GM15510 (cell line): ENCODE measurements around the gene PLCB4.

ENCODE experiments used
- POLR2A ChIP-seq: IDR thresholded peaks from 3 replicates; pipeline ENCODE4 v1.6.1; 2011; ENCODE audit warnings: borderline replicate concordance; ENCODE audit not compliant: insufficient read length; ENCODE audit errors: extremely low read depth

PLCB4 gene

DNA sequence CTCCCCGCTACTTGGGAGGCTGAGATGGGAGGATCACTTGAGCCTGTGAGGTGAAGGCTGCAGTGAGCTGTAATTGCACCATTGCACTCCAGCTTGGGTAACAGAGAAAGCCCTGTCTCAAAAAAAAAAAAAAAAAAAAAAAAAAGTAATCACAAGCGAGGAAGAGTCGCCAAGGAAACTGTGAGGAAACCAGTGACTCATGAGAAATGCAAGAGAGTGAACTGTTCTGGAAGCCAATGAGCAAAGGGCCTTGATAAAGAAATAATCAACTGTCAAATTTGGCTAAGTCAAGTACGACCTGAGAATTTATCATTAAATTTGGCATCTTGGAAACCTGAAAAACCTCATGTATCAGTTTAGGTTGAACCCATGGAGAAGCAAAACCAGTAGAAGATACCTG is 429.4 kb downstream of the PLCB4 start:
- TF ChIP-seq POLR2A, result no peak

DNA sequence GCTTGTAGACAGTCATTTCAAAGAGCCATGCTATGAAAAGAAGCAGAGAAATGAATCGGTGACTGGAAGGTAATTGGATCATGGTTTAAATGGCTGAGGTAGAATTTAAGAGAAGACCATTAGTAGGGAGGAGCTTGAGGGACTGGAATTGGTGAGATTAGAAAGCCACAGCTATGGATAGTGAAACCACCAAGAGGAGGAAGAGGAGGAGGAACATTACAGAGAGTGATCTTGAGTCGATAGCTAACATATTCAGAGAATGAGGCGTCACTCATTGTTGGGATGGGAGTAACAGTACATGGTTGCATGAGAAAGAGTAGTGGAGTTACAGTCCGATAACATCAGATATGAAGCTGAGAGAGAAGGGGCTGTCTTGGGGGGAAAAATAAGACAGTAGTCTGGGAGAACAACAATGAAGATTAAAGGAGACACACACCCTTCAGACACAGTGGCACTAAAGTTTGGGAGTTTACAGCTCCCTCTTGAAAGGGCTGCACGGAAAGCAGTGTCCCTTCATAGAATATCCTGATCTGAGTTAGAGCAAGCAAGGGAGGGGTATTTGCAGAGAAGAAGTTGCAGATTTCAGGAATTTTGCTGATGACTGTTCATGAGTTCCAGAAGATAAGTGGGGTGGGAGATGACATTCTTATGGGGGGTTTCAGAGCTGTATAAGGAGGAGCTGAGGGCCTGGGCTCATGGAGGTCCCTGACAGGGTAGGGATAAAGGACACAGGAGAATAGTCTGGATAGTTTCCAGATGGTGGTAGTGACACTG is 430.4 kb downstream of the PLCB4 start:
- TF ChIP-seq POLR2A, result no peak

DNA sequence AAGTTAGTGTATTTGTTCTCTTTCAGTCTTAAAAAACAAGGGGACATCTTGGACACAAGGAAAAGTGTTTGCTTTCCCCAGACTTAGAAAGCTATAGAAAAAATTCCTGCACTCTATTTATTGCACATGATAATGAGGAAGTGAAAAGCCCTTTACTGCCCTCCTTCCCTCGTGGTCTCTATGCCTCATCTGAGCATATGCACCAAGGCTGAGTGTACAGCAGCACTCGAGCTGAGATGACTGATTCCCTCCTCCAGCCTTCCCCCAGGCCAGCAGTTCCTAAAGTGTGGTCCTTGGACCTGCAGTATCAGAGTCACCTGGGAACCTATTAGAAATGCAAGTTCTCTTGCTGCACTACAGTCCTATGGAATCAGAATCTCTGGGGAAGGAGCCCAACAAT is 431.2 kb downstream of the PLCB4 start:
- TF ChIP-seq POLR2A, result no peak

DNA sequence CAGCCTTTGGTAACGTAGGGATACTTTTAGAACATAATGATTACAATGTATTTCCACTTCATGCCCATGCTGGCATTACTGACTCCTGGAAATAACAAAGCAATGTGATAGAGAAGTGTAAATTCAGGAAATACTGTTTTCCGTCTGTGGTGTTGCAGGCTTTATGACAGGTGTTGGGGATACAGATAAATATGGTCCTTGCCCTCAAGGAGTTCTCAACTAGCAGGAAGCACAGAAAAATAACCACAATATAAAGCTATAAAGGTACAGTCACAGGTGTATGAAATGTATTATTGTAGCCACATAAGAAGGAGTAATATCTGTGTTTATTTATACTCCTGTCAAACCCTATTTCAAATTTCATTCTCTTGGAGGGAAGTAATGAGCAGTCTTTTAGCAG is 432.6 kb downstream of the PLCB4 start:
- no peak for TF ChIP-seq POLR2A

DNA sequence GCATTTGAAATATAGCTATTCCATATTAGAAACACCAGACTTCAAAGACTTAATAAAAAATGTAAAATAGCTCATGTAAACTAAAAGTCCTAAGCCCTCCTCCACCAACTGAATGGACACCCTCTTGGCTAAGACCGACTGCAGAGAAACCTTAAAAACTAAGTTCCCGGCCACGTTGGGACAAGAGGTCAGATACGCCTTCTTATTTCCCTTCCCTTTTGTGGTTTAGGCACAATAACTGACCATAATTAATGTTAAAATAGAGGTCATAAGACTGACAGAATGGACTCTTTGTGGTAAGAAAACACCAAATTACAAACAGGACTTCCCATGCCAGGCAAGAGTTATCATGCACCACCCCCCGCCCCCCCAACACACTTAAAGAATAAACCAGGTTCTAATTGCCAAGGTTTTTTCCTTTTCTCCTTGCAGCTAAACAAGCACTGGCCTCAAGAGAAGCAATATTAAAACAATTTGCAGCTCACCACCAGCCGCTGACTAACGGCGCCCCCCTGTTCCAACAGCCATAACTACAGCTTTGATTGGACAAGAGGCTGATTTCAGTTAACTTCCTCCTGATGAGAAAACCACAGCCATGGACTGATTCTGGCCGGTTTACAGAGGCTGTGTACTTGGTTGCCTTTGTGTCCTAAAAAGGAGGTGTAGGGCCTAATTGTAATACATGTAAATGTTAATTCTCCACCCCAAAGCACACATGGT is 434.8 kb downstream of the PLCB4 start:
- TF ChIP-seq POLR2A, result no peak

DNA sequence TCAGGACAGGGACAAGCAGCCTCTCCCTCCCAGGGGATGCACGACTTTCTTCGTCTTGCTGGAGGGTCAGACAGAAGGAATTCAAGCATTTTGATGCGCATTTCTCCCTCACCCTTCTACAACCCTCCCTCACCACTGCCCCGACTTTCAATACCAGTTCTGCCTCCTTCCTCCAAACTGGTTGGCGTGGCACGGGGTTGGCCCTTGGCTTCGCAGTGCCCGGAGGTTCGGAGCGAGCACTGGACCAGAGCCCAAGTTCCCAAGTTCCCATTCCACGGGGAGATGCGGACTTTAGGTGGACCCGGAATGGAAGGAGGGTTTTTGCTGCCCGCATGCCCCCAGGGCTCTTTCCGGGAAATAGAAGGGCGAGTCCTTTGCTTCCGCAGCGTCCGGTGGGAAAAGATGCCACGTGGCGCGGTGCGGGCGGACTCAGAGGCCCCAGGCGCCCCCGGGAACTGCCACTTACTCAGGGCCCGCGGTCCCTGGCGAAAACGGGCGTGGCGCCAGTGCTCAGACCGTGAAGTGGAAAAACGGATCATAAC is 437.5 kb downstream of the PLCB4 start:
- no peak for TF ChIP-seq POLR2A

DNA sequence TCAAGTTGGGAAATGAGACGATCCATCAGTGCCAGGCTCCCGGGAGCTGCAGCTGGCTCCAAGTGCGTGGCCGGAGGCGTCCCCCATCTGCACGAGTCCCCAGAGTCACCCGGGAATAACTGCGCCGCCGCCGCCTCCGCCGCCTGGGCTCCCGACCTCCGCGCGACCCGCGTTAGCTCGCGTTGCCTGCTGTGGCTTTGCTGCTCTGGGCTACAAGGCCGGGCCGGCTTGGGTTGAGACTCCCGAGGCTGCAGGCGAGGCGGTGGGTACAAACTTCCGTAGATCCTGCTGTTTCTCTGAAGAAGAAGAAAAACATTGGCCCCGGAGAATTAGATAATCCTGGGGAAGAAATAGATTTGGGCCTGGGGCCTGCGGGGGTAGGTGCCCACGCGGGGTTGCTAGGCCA is 438.1 kb downstream of the PLCB4 start:
- no peak for TF ChIP-seq POLR2A

DNA sequence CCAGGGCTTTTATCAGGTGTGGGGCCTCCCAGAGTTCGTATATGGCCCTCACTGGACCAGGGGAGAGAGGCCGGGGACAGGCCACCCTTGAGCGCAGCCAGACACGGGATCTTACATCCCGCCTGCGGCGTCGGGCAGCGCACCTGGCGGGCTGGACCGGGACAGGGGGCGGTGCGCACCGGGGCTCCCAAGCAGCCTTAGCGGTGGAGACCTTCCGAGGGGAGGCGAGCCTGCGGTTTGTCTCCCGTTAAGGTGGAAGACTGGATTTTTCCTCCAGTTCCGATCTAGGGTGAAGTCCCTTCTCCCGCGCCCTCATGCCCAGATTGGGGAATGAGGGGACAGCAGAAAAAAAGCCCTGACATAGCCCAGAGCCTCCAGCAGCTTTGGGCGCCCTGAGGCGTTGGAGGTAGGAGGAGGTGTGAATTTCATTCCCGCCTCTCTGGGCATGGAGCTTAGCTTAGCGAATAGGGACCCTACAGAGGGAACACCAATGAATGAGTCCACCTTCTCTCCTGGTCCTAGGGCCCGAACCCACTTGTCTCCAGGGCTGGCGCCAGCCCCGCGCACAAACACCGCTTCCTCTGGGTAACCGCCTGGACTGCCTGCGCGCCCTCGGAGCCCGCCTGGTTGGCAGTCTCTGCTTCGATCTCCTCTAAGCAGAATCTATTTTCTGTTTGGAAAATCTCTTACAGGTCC is 438.8 kb downstream of the PLCB4 start:
- no peak for TF ChIP-seq POLR2A

DNA sequence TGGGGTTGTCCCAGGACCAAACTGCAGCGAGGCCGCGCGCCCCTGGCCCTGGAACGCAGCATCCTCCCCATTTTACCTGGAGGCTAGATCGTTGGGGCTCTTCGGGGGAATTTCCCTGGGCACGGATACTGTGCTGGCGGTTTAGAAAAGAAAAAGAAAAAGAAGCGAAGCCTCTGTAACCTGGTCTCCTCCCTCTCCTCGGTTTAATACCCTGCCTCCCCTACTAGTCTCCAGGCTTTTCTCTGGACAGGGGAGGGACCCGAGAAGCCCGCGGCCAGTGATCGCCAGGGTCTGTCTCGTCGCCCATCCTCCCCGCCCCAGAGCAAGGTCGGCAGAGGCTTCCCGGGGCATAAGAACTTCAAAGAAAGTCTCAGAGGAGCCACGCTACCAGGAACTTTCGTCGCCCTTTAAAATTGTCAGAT is 439.4 kb downstream of the PLCB4 start:
- no peak for TF ChIP-seq POLR2A

DNA sequence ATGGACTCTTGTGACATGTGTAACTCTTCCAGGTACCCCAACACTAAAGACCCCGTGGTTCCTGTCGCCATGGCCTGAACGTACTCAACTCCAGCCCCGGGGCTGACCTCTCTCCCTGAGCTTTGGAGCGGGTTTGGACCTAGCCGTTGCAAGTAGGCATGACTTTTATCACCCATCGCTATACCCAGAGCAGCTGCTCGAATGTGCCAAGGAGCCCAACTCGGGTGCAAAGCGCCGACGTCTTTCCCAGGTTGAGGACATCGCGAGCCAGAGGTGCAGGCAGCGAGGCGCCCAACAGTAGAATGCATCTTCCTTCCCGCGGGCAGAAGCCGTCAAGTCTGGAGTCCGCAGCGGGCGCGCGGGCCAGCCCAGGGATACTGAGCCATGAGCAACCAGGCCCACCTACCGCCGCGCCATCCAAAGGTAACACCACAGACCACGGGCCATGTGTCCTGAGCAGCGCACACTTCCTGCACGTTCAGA is 439.9 kb downstream of the PLCB4 start:
- no peak for TF ChIP-seq POLR2A

DNA sequence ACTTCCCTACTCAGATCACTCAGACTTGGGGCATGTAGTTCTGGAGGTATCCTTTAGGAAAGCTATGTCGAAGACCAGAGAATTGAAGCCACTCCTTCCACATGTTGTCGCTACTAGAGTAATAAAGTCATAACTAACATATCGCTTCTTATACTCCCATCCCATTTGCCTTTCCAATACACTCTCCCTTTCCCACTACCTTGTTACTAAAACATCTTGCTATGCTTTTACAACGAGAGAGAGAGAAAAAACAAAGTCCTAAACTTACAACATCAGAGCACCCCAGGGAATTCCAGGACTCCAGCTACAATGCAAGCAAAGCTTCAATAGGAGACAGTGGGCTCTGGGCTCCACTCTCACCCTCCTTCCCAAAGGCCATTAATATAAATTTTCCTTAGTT is 440.4 kb downstream of the PLCB4 start:
- TF ChIP-seq POLR2A, result no peak

DNA sequence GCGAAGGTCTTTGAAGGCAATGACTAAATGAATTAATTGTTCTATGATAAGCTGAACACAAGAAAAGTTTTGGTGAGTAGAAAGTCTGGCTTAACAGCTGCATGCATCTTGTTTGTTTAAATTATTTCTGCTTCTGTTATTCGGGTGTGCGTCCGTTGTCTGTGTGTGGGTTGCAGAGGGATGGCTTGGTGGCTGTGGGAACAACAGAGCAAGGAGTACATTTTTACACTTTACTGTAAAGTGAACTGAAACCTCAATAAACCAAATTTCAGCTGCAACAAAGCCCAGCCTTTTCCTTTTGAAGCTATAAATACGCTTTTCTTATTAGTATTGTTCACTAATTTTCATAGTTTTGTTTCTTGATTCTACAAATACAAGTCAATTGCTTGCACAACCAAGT is 442.0 kb downstream of the PLCB4 start:
- no peak for TF ChIP-seq POLR2A

DNA sequence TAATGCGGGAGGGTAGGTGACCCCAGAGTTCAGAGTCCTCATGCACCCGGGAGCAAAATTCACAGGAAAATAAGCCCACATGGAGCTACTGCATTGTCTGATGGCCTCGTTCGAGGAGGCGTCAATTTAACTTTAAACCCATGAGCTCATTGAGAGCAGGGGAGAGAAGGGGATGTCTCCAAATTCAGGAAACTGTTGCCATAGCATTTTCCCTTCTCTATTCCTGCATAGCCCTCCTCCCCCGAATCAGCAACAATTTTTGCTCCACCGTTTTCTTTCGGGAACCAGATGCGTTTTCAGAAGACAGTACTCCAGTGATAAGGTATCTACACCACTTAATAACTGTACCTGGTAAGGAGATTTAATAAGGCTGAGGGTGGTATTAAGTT is 445.2 kb downstream of the PLCB4 start:
- TF ChIP-seq POLR2A, result no peak

DNA sequence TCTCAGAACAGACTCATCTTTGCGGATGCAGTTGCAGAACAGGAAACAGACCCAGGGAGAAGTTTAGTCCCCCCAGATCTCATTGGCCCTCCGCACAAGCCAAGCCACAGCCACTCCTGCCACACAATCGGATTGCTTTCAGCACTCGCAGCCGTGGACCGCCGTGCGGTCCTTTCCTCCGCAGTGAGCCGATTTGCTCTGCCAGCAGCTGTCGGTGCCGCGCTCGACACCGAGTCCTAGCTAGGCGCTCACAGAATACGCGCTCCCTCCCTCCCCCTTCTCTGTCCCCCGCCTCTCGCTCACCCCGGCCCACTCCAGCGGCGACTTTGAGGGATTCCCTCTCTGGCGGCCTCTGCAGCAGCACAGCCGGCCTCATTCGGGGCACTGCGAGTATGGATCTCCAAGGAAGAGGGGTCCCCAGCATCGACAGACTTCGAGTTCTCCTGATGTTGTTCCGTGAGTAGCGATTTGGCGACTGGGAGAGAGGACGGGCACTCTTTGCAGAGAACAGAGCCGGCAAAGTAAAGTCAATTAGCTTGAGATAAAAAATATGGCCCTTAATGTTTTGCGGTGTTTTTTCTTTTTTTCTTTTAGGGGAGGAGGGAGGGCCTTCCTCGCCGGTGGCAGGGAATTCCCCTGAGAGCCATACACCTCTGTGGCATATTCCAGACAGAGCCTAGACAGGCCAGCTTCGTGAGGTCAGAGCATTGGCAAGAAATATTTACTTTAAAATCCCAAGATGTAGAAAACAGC is 445.8 kb downstream of the PLCB4 start, which contains the start of gene LAMP5:
LAMP5 (plus strand) TSS at position 130 of the 753 bp plus-strand sequence; CDS start at position 393, 263 bp downstream.
- TF ChIP-seq POLR2A, result no peak
